ENCODE results near the gene SRGAP1.

DNA sequence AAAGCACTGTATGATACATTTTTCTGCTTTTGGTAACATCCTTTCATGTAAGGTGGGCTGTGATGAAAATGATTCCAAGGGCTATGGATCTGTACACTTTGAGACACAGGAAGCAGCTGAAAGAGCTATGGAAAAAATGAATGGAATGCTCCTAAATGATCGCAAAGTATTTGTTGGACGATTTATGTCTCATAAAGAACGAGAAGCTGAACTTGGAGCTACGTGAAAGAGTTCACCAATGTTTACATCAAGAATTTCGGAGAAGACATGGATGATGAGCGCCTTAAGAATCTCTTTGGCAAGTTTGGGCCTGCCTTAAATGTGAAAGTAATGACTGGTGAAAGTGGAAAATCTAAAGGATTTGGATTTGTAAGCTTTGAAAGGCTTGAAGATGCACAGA lies 22.1 kb upstream of the SRGAP1 start:
- TF ChIP-seq, protein P1, sequence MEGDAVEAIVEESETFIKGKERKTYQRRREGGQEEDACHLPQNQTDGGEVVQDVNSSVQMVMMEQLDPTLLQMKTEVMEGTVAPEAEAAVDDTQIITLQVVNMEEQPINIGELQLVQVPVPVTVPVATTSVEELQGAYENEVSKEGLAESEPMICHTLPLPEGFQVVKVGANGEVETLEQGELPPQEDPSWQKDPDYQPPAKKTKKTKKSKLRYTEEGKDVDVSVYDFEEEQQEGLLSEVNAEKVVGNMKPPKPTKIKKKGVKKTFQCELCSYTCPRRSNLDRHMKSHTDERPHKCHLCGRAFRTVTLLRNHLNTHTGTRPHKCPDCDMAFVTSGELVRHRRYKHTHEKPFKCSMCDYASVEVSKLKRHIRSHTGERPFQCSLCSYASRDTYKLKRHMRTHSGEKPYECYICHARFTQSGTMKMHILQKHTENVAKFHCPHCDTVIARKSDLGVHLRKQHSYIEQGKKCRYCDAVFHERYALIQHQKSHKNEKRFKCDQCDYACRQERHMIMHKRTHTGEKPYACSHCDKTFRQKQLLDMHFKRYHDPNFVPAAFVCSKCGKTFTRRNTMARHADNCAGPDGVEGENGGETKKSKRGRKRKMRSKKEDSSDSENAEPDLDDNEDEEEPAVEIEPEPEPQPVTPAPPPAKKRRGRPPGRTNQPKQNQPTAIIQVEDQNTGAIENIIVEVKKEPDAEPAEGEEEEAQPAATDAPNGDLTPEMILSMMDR (IDR thresholded peaks at IDR 0.05; ENCODE audit: borderline replicate concordance, extremely low read depth, low read length, poor library complexity, severe bottlenecking): no peak
- TF ChIP-seq EZH2 (IDR thresholded peaks at IDR 0.05; ENCODE audit: borderline replicate concordance, low read depth, low read length, severe bottlenecking): no peak

All from DND-41 (cell line).